Naive thymus-derived CD8-positive, alpha-beta T cell (primary cell): Measurements from ENCODE around the gene CRIP2. TPM values are rescaled to one million over a fixed set of nuclear protein-coding genes. Genes with fewer than 3 reads are reported as not detected.
A peak's percentile ranks its signal among the peaks of the same experiment; 100 is the strongest.

ENCODE experiments used
- ATAC-seq, 2 donors: fragments of 150-1000 bp; cut with Tn5 transposase in 1 of 2; sonication (Bioruptor Pico), chemical (Tn5 transposase) in 1 of 2; 1 replicate in 1 of 2; 2 replicates in 1 of 2; pipeline ENCODE4 v1.10.0; 2021; ENCODE audit warnings: mild to moderate bottlenecking in 2 of 2, moderate library complexity in 2 of 2
- POLR2A ChIA-PET: fragments of 350-600 bp; sonication (Branson Sonifier 250); formaldehyde crosslinking; loops from one replicate; lab custom pipeline; 2021; ENCODE audit warnings: antibody characterized with exemption; lab: Charles Lee
- DNase-seq, 10 donors: peaks; one replicate each; pipeline versions ENCODE4 v3.0.0 to v3.0.0-alpha.2; 2020 to 2022
- H3K27ac Mint-ChIP-seq, 10 donors: one replicate each; pipeline ENCODE4 v1.8.0; 2020 to 2022; ENCODE audit warnings: mild to moderate bottlenecking in 10 of 10, mixed read lengths in 10 of 10, moderate library complexity in 4 of 10, inconsistent platforms in 1 of 10
- H3K27me3 Mint-ChIP-seq, 5 donors: one replicate each; pipeline ENCODE4 v1.8.0; 2021 to 2022; ENCODE audit warnings: mixed read lengths in 5 of 5
- H3K36me3 Mint-ChIP-seq, 3 donors: one replicate each; pipeline ENCODE4 v1.8.0; 2020 to 2022; ENCODE audit warnings: mixed read lengths in 3 of 3, mild to moderate bottlenecking in 2 of 3, inconsistent platforms in 1 of 3
- H3K4me1 Mint-ChIP-seq, 4 donors: one replicate each; pipeline ENCODE4 v1.8.0; 2021 to 2022; ENCODE audit warnings: mixed read lengths in 4 of 4
- H3K4me3 Mint-ChIP-seq, 10 donors: one replicate each; pipeline ENCODE4 v1.8.0; 2020 to 2022; ENCODE audit warnings: mild to moderate bottlenecking in 10 of 10, mixed read lengths in 10 of 10, moderate library complexity in 6 of 10, inconsistent platforms in 1 of 10
- H3K9me3 Mint-ChIP-seq, 9 donors: one replicate each; pipeline ENCODE4 v1.8.0; 2020 to 2022; ENCODE audit warnings: mixed read lengths in 9 of 9, mild to moderate bottlenecking in 3 of 9, inconsistent platforms in 1 of 9, moderate library complexity in 1 of 9
- polyA plus RNA-seq, 3 donors: library from polyadenylated mRNA; unstranded; fragments of 300-500 nt; fragmentation: Illumina TruSeq; gene quantifications; one replicate each; pipeline ENCODE4 v1.2.3, GENCODE V29; 2021
- total RNA-seq, 8 experiments: library from RNA in 2 of 8; stranded (reverse) in 2 of 8; gene quantifications; one replicate each; pipeline ENCODE4 v1.2.3 and lab custom pipeline; 2021 to 2026

The CRIP2 gene
- total and polyA plus RNA-seq, 5 experiments from 2014 or later: 2.2 to 86.9 (median 21.1) TPM

- Mint-ChIP-seq H3K36me3 (peaks cover 0 to 3% (median 0%) of the 10 kb centered on the region in 3 donors), H3K4me1 (peaks cover 0 to 2% (median 0%) of the 10 kb centered on the region in 4 donors), H3K27me3 (no peaks in the 10 kb centered on the region), H3K4me3 (no peak overlapping the region), H3K9me3 (no peaks in the 10 kb centered on the region), H3K27ac (no peak overlapping the region)
- POLR2A ChIA-PET: interaction anchor here (1.0 kb wide), 1 partner anchor 22 kb away, joined by 3 read pairs; no protein-coding TSS in a partner anchor
- ATAC-seq (no peak), DNase-seq (no peak)
Observed at GRCh38 chr14:105467942-105468471, 6.6 kb upstream of the CRIP2 start.

GRCh38 chr14:105468621-105469241 lies 5.9 kb upstream of the CRIP2 start:
- H3K9me3 Mint-ChIP-seq: no peaks in the 10 kb centered on the region
- POLR2A ChIA-PET: interaction anchor here (0.9 kb wide), 1 partner anchor 13 kb away, joined by 3 read pairs; no protein-coding TSS in a partner anchor

GRCh38 chr14:105469456-105470349 lies 4.9 kb upstream of the CRIP2 start:
- Mint-ChIP-seq H3K4me3 (no peak overlapping the region), H3K27ac (no peak overlapping the region), H3K36me3 (no peaks in the 10 kb centered on the region), H3K9me3 (no peaks in the 10 kb centered on the region), H3K4me1 (peaks cover 0 to 9% (median 4%) of the 10 kb centered on the region in 4 donors), H3K27me3 (no peaks in the 10 kb centered on the region)
- ATAC-seq (no peak), DNase-seq (no peak)
- POLR2A ChIA-PET: interaction anchor here (0.9 to 1.1 kb wide), 2 partner anchors 12 to 20 kb away, joined by 3 to 5 read pairs; no protein-coding TSS in a partner anchor

More at GRCh38 chr14:105468621-105469241, 5.9 kb upstream of the CRIP2 start:
- no peak overlapping the region for H3K4me3 Mint-ChIP-seq
- ATAC-seq (no peak), DNase-seq (no peak)
- H3K27me3 Mint-ChIP-seq: no peaks in the 10 kb centered on the region
- H3K36me3 Mint-ChIP-seq: no peaks in the 10 kb centered on the region
- peaks cover 0 to 5% (median 3%) of the 10 kb centered on the region in 4 donors for H3K4me1 Mint-ChIP-seq
- no peak overlapping the region for H3K27ac Mint-ChIP-seq

- Mint-ChIP-seq H3K36me3 (no peaks in the 10 kb centered on the region), H3K4me1 (peaks cover 0 to 9% (median 6%) of the 10 kb centered on the region in 4 donors), H3K4me3 (no peak overlapping the region), H3K9me3 (no peaks in the 10 kb centered on the region), H3K27me3 (no peaks in the 10 kb centered on the region), H3K27ac (no peak overlapping the region)
- ATAC-seq (no peak), DNase-seq (no peak)
- POLR2A ChIA-PET: interaction anchor here (0.6 to 3.6 kb wide), 4 partner anchors 8 to 52 kb away, joined by 3 to 16 read pairs (median 4); no protein-coding TSS in a partner anchor
Observed at GRCh38 chr14:105470350-105471296, 4.0 kb upstream of the CRIP2 start.

- no peaks in the 10 kb centered on the region for H3K27me3 Mint-ChIP-seq
- ATAC-seq (no peak), DNase-seq (no peak)
- H3K4me1 Mint-ChIP-seq: peaks cover 0 to 14% (median 10%) of the 10 kb centered on the region in 4 donors
- POLR2A ChIA-PET: interaction anchor here (1.2 to 3.6 kb wide), 3 partner anchors 10 to 53 kb away, joined by 3 to 16 read pairs (median 8); no protein-coding TSS in a partner anchor
- H3K36me3 Mint-ChIP-seq: no peaks in the 10 kb centered on the region
- no peaks in the 10 kb centered on the region for H3K9me3 Mint-ChIP-seq
- no peak overlapping the region for H3K4me3 Mint-ChIP-seq
- H3K27ac Mint-ChIP-seq: no peak overlapping the region
Observed at GRCh38 chr14:105471297-105471821, 3.3 kb upstream of the CRIP2 start.

GRCh38 chr14:105471823-105472485 lies 2.7 kb upstream of the CRIP2 start:
- Mint-ChIP-seq H3K9me3 (no peaks in the 10 kb centered on the region), H3K36me3 (no peaks in the 10 kb centered on the region), H3K4me3 (peak overlapping the region in 1 of 10 donors; percentile 11), H3K4me1 (peaks cover 0 to 17% (median 14%) of the 10 kb centered on the region in 4 donors), H3K27me3 (peaks cover 0 to 5% (median 0%) of the 10 kb centered on the region in 5 donors), H3K27ac (no peak overlapping the region)
- POLR2A ChIA-PET: interaction anchor here (0.5 to 3.6 kb wide), 3 partner anchors 9 to 63 kb away, joined by 3 to 16 read pairs (median 8); no protein-coding TSS in a partner anchor
- no peak for DNase-seq
- no peak for ATAC-seq

GRCh38 chr14:105472486-105472991 lies 2.1 kb upstream of the CRIP2 start:
- H3K4me1 Mint-ChIP-seq: peaks cover 3 to 23% (median 20%) of the 10 kb centered on the region in 4 donors
- ATAC-seq: no peak
- no peak overlapping the region for H3K27ac Mint-ChIP-seq
- H3K9me3 Mint-ChIP-seq: peaks cover 0 to 4% (median 0%) of the 10 kb centered on the region in 9 donors
- peaks cover 0 to 8% (median 0%) of the 10 kb centered on the region in 5 donors for H3K27me3 Mint-ChIP-seq
- peak overlapping the region in 2 of 10 donors; percentile 11 to 69 for H3K4me3 Mint-ChIP-seq
- POLR2A ChIA-PET: interaction anchor here (0.5 to 3.6 kb wide), 3 partner anchors 9 to 63 kb away, joined by 3 to 16 read pairs (median 8); no protein-coding TSS in a partner anchor
- DNase-seq: no peak
- no peaks in the 10 kb centered on the region for H3K36me3 Mint-ChIP-seq

GRCh38 chr14:105473033-105473676 lies 1.5 kb upstream of the CRIP2 start:
- peak overlapping the region in 7 of 10 donors; percentile 16 to 82 (median 66) for H3K4me3 Mint-ChIP-seq
- peaks cover 0 to 5% (median 0%) of the 10 kb centered on the region in 9 donors for H3K9me3 Mint-ChIP-seq
- H3K27ac Mint-ChIP-seq: peak overlapping the region in 1 of 10 donors; percentile 40
- POLR2A ChIA-PET: interaction anchor here (0.6 to 3.6 kb wide), 3 partner anchors 8 to 23 kb away, joined by 4 to 16 read pairs (median 8); no protein-coding TSS in a partner anchor
- DNase-seq (no peak), ATAC-seq (no peak)
- H3K4me1 Mint-ChIP-seq: peaks cover 3 to 25% (median 20%) of the 10 kb centered on the region in 4 donors
- H3K27me3 Mint-ChIP-seq: peaks cover 0 to 8% (median 0%) of the 10 kb centered on the region in 5 donors
- no peaks in the 10 kb centered on the region for H3K36me3 Mint-ChIP-seq

- Mint-ChIP-seq H3K4me1 (peaks cover 3 to 25% (median 20%) of the 10 kb centered on the region in 4 donors), H3K27ac (peak overlapping the region in 3 of 10 donors; percentile 48 to 80 (median 59)), H3K9me3 (peaks cover 0 to 5% (median 0%) of the 10 kb centered on the region in 9 donors), H3K27me3 (peaks cover 0 to 8% (median 0%) of the 10 kb centered on the region in 5 donors), H3K4me3 (peak overlapping the region; percentile 57 to 84 (median 78)), H3K36me3 (no peaks in the 10 kb centered on the region)
- ATAC-seq (peak; percentile 60 to 62), DNase-seq (peak in 9 of 10 donors; percentile 51 to 86 (median 68))
- POLR2A ChIA-PET: interaction anchor here (3.6 kb wide), 1 partner anchor 15 kb away, joined by 16 read pairs; no protein-coding TSS in a partner anchor
Observed at GRCh38 chr14:105473677-105474482, 741 bp upstream of the CRIP2 start.
